Tibial nerve (tissue), 4 donors: ENCODE results near the gene ZSCAN5B. TPM values are rescaled to one million over a fixed set of nuclear protein-coding genes. Genes with fewer than 3 reads are reported as not detected.

ENCODE experiments used
- DNase-seq, 2 donors: peaks; one replicate each; pipeline ENCODE4 v3.0.0-alpha.2; 2019; ENCODE audit warnings: low spot score in 2 of 2
- H3K27ac ChIP-seq, 4 donors: fragments of 200-600 bp; sonication (generic) in 3 of 4; one replicate each; pipeline ENCODE4 v1.5.1; 2017 to 2019; ENCODE audit warnings: mild to moderate bottlenecking in 1 of 4
- H3K27me3 ChIP-seq, 2 donors: fragments of 200-600 bp; sonication (generic) in 1 of 2; one replicate each; pipeline versions ENCODE4 v1.5.1 to v1.6.0; 2017 to 2019
- H3K36me3 ChIP-seq, 3 donors: fragments of 200-600 bp; sonication (generic); one replicate each; pipeline ENCODE4 v1.5.1; 2018 to 2019
- H3K4me1 ChIP-seq, 4 donors: fragments of 200-600 bp; sonication (generic) in 3 of 4; one replicate each; pipeline ENCODE4 v1.5.1; 2017 to 2019
- H3K4me3 ChIP-seq, 4 donors: fragments of 200-600 bp; sonication (generic) in 3 of 4; one replicate each; pipeline ENCODE4 v1.5.1; 2017 to 2019; ENCODE audit warnings: mild to moderate bottlenecking in 1 of 4, moderate library complexity in 1 of 4
- H3K9me3 ChIP-seq, 4 donors: fragments of 200-600 bp; sonication (generic) in 3 of 4; one replicate each; pipeline ENCODE4 v1.5.1; 2017 to 2019
- EP300 ChIP-seq, 2 donors: sonication (generic); formaldehyde crosslinking; IDR thresholded peaks; one replicate each; pipeline ENCODE4 v1.6.1; 2017; ENCODE audit warnings: antibody characterized with exemption in 2 of 2, mild to moderate bottlenecking in 1 of 2
- POLR2A ChIP-seq, 2 donors: fragments of 450-650 bp; IDR thresholded peaks; one replicate each; pipeline ENCODE4 v1.6.1; 2017; ENCODE audit warnings: antibody characterized with exemption in 2 of 2, mild to moderate bottlenecking in 2 of 2, moderate library complexity in 2 of 2
- WGBS, 2 donors: methylation state at CpG; one replicate each; pipeline ENCODE4 v1.1.5; 2018; 5-methylcytosine and 5-hydroxymethylcytosine counted together
- total RNA-seq, 4 donors: library from RNA; depleted of rRNA; stranded (reverse); fragments of >200 nt; gene quantifications; one replicate each; pipeline ENCODE4 v1.1.0, GENCODE V29; 2016
- TF ChIP-seq, protein P1 (sequence below), 5 experiments: fragments of 200-600 bp in 3 of 5; fragments of 450-650 bp in 2 of 5; sonication (generic) in 3 of 5; IDR thresholded peaks; one replicate each; pipeline ENCODE4 v1.5.1; 2016 to 2019; ENCODE audit warnings: antibody characterized with exemption in 5 of 5, mild to moderate bottlenecking in 3 of 5, moderate library complexity in 2 of 5

The ZSCAN5B gene
- total RNA-seq, 4 donors from 2014 or later: not detected

DNA sequence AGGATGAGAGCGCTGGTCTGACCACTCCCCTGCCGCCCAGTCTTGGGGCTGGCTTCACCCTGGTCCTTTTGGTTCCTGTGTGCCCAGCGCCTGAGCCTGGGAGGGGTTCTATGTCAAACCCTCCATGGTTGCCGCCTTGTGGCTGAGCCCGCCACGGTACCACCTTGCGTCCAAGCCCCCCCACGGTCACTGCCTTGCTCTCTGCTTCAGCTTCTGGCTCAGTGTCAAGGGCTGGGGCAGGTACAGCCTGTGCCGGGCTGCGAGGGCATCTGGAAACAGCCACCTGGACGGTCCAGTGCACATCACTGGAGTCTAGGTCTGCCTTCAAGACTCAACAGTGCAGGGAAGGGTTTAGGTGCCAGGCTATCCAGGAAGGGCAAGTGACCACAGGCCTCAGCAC lies 36.0 kb downstream of the ZSCAN5B start:
- DNase-seq: no peak
- peaks cover 0 to 52% (median 0%) of the 10 kb centered on the region in 3 donors for H3K36me3 ChIP-seq
- H3K27ac ChIP-seq: no peak overlapping the region
- WGBS, 2 donors: 95% methylated on average over 10 to 11 of the region's 11 CpGs
- no peak overlapping the region for H3K4me3 ChIP-seq
- H3K4me1 ChIP-seq: no peaks in the 10 kb centered on the region
- H3K9me3 ChIP-seq: no peaks in the 10 kb centered on the region
- no peaks in the 10 kb centered on the region for H3K27me3 ChIP-seq
- no peak for TF ChIP-seq POLR2A (IDR thresholded peaks at IDR 0.05)

DNA sequence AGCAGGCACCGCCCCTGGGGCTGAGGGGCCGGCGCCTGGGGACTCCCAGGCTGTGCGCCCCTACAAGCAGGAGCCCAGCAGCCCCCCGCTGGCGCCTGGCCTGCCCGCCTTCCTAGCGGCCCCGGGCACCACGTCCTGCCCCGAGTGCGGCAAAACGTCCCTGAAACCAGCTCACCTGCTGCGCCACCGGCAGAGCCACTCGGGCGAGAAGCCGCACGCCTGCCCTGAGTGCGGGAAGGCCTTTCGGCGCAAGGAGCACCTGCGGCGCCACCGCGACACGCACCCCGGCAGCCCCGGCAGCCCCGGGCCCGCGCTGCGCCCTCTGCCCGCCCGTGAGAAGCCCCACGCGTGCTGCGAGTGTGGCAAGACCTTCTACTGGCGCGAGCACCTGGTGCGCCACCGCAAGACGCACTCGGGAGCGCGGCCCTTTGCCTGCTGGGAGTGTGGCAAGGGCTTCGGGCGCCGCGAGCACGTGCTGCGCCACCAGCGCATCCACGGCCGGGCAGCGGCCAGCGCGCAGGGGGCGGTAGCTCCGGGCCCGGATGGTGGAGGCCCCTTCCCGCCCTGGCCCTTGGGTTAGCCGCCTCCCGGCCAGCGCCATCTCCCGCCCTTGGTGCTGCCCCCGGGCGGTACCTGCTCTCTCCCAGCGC lies 37.8 kb downstream of the ZSCAN5B start:
- TF ChIP-seq EP300 (IDR thresholded peaks at IDR 0.05) (no peak), POLR2A (IDR thresholded peaks at IDR 0.05) (no peak)
- TF ChIP-seq, protein P1, sequence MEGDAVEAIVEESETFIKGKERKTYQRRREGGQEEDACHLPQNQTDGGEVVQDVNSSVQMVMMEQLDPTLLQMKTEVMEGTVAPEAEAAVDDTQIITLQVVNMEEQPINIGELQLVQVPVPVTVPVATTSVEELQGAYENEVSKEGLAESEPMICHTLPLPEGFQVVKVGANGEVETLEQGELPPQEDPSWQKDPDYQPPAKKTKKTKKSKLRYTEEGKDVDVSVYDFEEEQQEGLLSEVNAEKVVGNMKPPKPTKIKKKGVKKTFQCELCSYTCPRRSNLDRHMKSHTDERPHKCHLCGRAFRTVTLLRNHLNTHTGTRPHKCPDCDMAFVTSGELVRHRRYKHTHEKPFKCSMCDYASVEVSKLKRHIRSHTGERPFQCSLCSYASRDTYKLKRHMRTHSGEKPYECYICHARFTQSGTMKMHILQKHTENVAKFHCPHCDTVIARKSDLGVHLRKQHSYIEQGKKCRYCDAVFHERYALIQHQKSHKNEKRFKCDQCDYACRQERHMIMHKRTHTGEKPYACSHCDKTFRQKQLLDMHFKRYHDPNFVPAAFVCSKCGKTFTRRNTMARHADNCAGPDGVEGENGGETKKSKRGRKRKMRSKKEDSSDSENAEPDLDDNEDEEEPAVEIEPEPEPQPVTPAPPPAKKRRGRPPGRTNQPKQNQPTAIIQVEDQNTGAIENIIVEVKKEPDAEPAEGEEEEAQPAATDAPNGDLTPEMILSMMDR (IDR thresholded peaks at IDR 0.05): no peak
- Histone ChIP-seq H3K36me3 (peaks cover 0 to 68% (median 0%) of the 10 kb centered on the region in 3 donors), H3K27ac (no peak overlapping the region), H3K27me3 (no peaks in the 10 kb centered on the region), H3K9me3 (no peaks in the 10 kb centered on the region), H3K4me1 (no peaks in the 10 kb centered on the region), H3K4me3 (no peak overlapping the region)
- 96 to 97% methylated on average over 27 to 50 of the region's 69 CpGs for WGBS, 2 donors
- DNase-seq: no peak

DNA sequence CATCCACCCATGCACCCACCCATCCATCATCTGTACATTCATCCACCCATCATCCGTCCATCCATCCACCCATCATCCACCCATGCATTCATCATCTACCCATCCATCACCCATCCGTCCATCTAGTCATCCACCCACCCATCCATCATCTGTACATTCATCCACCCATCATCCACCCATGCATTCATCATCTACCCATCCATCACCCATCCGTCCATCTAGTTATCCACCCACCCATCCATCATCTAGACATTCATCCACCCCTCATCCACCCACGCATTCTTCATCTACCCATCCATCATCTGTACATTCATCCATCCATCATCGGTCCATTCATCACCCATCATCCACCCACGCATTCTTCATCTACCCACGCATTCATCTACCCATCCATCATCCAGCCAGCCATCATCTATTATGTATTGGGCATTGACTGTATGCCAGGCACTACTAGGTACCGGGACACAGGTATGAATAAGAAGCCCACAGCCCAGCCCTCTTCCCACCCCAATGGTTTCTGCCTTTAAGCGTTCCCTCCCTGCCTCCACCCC lies 38.5 kb downstream of the ZSCAN5B start:
- H3K27me3 ChIP-seq: no peaks in the 10 kb centered on the region
- TF ChIP-seq EP300 (IDR thresholded peaks at IDR 0.05) (no peak), POLR2A (IDR thresholded peaks at IDR 0.05) (no peak)
- TF ChIP-seq, protein P1 (IDR thresholded peaks at IDR 0.05): no peak
- H3K36me3 ChIP-seq: peaks cover 0 to 73% (median 0%) of the 10 kb centered on the region in 3 donors
- H3K27ac ChIP-seq: no peak overlapping the region
- no peak overlapping the region for H3K4me3 ChIP-seq
- no peak for DNase-seq
- no peaks in the 10 kb centered on the region for H3K4me1 ChIP-seq
- WGBS, 2 donors: 91 to 95% methylated on average over 9 of the region's 9 CpGs
- H3K9me3 ChIP-seq: no peaks in the 10 kb centered on the region

DNA sequence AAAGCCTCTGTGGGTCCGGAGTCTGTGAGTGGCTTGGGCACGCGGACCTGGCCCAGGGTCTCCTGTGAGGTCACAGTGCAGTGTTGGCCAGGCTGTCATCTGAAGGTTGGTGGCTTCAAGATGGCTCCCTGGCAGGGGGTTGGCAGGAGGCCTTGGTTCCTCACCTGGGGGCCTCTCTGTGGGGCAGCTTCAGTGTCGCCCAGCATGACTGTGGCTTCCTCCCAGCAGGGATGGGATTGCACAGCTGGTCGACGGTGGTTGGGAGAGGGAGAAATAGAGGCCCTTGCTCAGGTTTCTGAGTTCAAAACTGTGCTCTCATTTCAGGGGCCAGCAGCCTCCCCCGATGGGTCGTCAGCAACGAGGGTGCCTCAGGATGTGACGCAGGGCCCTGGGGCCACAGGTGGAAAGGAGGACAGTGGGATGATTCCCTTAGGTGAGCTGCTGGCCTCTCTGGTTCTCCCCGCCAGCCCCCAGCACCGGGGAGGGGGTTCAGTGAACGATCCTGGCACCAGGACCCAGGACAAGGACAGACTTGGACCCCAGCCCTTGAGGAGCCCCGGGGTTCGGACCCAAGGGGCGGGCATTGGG lies 39.3 kb downstream of the ZSCAN5B start:
- Histone ChIP-seq H3K36me3 (peaks cover 0 to 76% (median 0%) of the 10 kb centered on the region in 3 donors), H3K4me1 (no peaks in the 10 kb centered on the region), H3K27ac (no peak overlapping the region), H3K9me3 (no peaks in the 10 kb centered on the region), H3K4me3 (no peak overlapping the region), H3K27me3 (no peaks in the 10 kb centered on the region)
- WGBS, 2 donors: 91 to 93% methylated on average over 15 to 16 of the region's 16 CpGs
- no peak for TF ChIP-seq EP300 (IDR thresholded peaks at IDR 0.05)
- TF ChIP-seq POLR2A (IDR thresholded peaks at IDR 0.05): no peak
- TF ChIP-seq, protein P1 (IDR thresholded peaks at IDR 0.05): no peak
- DNase-seq: no peak

DNA sequence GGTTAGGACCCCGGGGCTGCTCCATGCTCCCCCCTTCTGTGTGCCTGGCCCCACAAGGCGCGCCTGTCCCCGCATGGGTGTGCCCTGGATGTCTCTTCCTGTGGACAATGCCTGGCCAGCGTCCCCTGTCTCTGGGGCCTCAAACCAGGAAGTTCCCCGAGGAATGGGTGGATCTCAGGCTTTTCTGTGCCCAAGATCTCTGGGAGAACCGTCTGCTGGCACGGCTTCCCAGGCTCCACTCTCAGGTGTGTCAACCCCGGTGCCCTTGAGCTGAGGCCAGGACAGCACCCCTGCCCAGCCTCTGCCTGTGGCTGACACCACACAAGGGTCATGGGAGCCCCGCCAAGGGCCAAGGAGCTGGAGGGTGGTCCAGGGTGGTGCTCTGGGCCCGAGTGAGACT lies 40.8 kb downstream of the ZSCAN5B start:
- Histone ChIP-seq H3K9me3 (no peaks in the 10 kb centered on the region), H3K27ac (peak overlapping the region in 1 of 4 donors; percentile 1), H3K4me3 (no peak overlapping the region), H3K36me3 (peaks cover 0 to 76% (median 0%) of the 10 kb centered on the region in 3 donors), H3K4me1 (no peaks in the 10 kb centered on the region), H3K27me3 (no peaks in the 10 kb centered on the region)
- WGBS, 2 donors: 72 to 79% methylated on average over 11 of the region's 11 CpGs
- TF ChIP-seq EP300 (IDR thresholded peaks at IDR 0.05) (no peak), POLR2A (IDR thresholded peaks at IDR 0.05) (no peak)
- TF ChIP-seq, protein P1 (IDR thresholded peaks at IDR 0.05): no peak
- no peak for DNase-seq
